ENCODE results near the gene SS18L1.

The SS18L1 gene

GRCh38 chr20:62117362-62117646 is 26.3 kb upstream of the SS18L1 start:
- TF ChIP-seq GATA2 (IDR thresholded peaks at IDR 0.05; ENCODE audit: low read depth, low read length), result peak; percentile 68
- no peak for TF ChIP-seq GATA3 (IDR thresholded peaks at IDR 0.05; ENCODE audit: low read depth, low read length)

- TF ChIP-seq GATA3 (IDR thresholded peaks at IDR 0.05; ENCODE audit: low read depth, low read length) (no peak), GATA2 (IDR thresholded peaks at IDR 0.05; ENCODE audit: low read depth, low read length) (no peak)
These were observed 25.9 kb upstream of the SS18L1 start for GRCh38 chr20:62117658-62118057.

GRCh38 chr20:62118113-62119043 is 25.2 kb upstream of the SS18L1 start:
- TF ChIP-seq GATA3 (IDR thresholded peaks at IDR 0.05; ENCODE audit: low read depth, low read length) (no peak), GATA2 (IDR thresholded peaks at IDR 0.05; ENCODE audit: low read depth, low read length) (no peak)

GRCh38 chr20:62119115-62119514 is 24.5 kb upstream of the SS18L1 start:
- TF ChIP-seq GATA2 (IDR thresholded peaks at IDR 0.05; ENCODE audit: low read depth, low read length), result no peak
- no peak for TF ChIP-seq GATA3 (IDR thresholded peaks at IDR 0.05; ENCODE audit: low read depth, low read length)

GRCh38 chr20:62119591-62120364 is 23.8 kb upstream of the SS18L1 start:
- TF ChIP-seq GATA3 (IDR thresholded peaks at IDR 0.05; ENCODE audit: low read depth, low read length), result no peak
- TF ChIP-seq GATA2 (IDR thresholded peaks at IDR 0.05; ENCODE audit: low read depth, low read length), result no peak

GRCh38 chr20:62120365-62120762 is 23.2 kb upstream of the SS18L1 start:
- TF ChIP-seq GATA2 (IDR thresholded peaks at IDR 0.05; ENCODE audit: low read depth, low read length) (no peak), GATA3 (IDR thresholded peaks at IDR 0.05; ENCODE audit: low read depth, low read length) (no peak)

GRCh38 chr20:62120990-62121775 is 22.4 kb upstream of the SS18L1 start:
- TF ChIP-seq GATA3 (IDR thresholded peaks at IDR 0.05; ENCODE audit: low read depth, low read length), result no peak
- no peak for TF ChIP-seq GATA2 (IDR thresholded peaks at IDR 0.05; ENCODE audit: low read depth, low read length)

GRCh38 chr20:62121776-62122653 is 21.6 kb upstream of the SS18L1 start, which contains the start of gene LSM14B:
LSM14B (plus strand) TSS chr20:62122475; CDS start chr20:62122667, 192 bp downstream.
- TF ChIP-seq GATA3 (IDR thresholded peaks at IDR 0.05; ENCODE audit: low read depth, low read length) (no peak), GATA2 (IDR thresholded peaks at IDR 0.05; ENCODE audit: low read depth, low read length) (peak; percentile 4; the same call in 1 of the 2 replicates)

- TF ChIP-seq GATA2 (IDR thresholded peaks at IDR 0.05; ENCODE audit: low read depth, low read length) (no peak; the same call in 1 of the 2 replicates), GATA3 (IDR thresholded peaks at IDR 0.05; ENCODE audit: low read depth, low read length) (no peak)
These were observed 20.7 kb upstream of the SS18L1 start for GRCh38 chr20:62122654-62123449.

GRCh38 chr20:62123450-62124118 is 20.0 kb upstream of the SS18L1 start:
- no peak for TF ChIP-seq GATA2 (IDR thresholded peaks at IDR 0.05; ENCODE audit: low read depth, low read length)
- no peak for TF ChIP-seq GATA3 (IDR thresholded peaks at IDR 0.05; ENCODE audit: low read depth, low read length)

- TF ChIP-seq GATA3 (IDR thresholded peaks at IDR 0.05; ENCODE audit: low read depth, low read length) (no peak), GATA2 (IDR thresholded peaks at IDR 0.05; ENCODE audit: low read depth, low read length) (no peak)
These were observed 17.4 kb upstream of the SS18L1 start for GRCh38 chr20:62126141-62126540.

- TF ChIP-seq GATA2 (IDR thresholded peaks at IDR 0.05; ENCODE audit: low read depth, low read length) (no peak), GATA3 (IDR thresholded peaks at IDR 0.05; ENCODE audit: low read depth, low read length) (no peak)
These were observed 15.8 kb upstream of the SS18L1 start for GRCh38 chr20:62127799-62128198.
